Prostate gland (tissue), 2 donors: ENCODE measurements around the gene EMILIN3.

Experiments used
- CTCF ChIP-seq, 4 experiments: fragments of 200-600 bp in 2 of 4; fragments of 450-650 bp in 2 of 4; sonication (generic) in 2 of 4; IDR thresholded peaks; 1 replicate in 3 of 4; 2 replicates in 1 of 4; pipeline ENCODE4 v1.5.1; 2016 to 2019; ENCODE audit warnings: antibody characterized with exemption in 4 of 4, mild to moderate bottlenecking in 2 of 4, moderate library complexity in 2 of 4
- POLR2A ChIP-seq: fragments of 450-650 bp; IDR thresholded peaks from one replicate; pipeline ENCODE4 v1.6.1; 2016; ENCODE audit warnings: antibody characterized with exemption, mild to moderate bottlenecking

- TF ChIP-seq POLR2A (no peak), CTCF (IDR thresholded peaks at IDR 0.05) (no peak)
These were observed 52.2 kb downstream of the EMILIN3 start for GRCh38 chr20:41314386-41314785.
